Measurements from ENCODE around the gene CALM1.

Gene CALM1

DNA sequence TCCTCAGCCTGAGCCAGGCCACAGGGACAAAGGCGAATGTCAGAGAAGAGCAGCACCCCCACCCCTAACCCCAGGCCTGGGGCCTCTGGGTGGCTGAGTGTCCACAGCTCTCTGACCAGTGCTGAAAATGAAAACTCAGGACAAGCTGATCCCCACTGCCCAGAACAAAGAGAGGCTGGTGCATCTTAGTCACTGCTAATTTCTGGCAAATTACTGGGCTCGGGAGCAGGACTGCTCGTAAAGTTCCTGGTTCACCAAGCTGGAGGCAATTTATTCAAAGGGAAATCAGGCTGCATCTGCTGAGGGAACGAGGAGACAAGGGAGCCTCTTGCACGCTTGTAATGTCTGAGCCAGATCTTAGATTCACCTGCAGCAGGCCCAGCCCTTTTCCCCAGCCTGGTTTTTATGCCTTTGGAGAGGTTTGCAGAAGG, 43.2 kb downstream of the CALM1 start:
- TF ChIP-seq, protein P1, sequence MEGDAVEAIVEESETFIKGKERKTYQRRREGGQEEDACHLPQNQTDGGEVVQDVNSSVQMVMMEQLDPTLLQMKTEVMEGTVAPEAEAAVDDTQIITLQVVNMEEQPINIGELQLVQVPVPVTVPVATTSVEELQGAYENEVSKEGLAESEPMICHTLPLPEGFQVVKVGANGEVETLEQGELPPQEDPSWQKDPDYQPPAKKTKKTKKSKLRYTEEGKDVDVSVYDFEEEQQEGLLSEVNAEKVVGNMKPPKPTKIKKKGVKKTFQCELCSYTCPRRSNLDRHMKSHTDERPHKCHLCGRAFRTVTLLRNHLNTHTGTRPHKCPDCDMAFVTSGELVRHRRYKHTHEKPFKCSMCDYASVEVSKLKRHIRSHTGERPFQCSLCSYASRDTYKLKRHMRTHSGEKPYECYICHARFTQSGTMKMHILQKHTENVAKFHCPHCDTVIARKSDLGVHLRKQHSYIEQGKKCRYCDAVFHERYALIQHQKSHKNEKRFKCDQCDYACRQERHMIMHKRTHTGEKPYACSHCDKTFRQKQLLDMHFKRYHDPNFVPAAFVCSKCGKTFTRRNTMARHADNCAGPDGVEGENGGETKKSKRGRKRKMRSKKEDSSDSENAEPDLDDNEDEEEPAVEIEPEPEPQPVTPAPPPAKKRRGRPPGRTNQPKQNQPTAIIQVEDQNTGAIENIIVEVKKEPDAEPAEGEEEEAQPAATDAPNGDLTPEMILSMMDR (IDR thresholded peaks at IDR 0.05), result no peak

- TF ChIP-seq, protein P1 (IDR thresholded peaks at IDR 0.05), result no peak
These were observed 43.8 kb downstream of the CALM1 start for GRCh38 chr14:90440592-90440991.

DNA sequence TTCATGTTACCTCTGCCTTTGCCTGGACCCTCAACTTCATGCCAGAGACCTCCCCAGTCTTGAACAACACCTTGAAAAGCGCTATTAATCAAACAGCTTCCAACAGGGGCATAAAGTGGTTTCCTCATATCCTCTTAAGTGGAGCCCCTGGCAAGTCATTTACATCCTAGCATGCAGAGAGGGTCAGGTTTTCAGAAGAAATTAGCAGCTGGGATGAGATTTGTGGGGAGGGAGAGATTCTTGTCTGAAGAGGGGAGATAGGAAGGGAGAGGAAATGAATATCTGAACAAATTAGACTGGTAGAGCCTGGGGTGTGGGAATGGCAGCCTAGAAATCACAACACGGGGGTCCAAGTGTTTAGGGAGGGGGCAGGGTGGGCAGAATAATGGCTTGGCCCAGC, 45.6 kb downstream of the CALM1 start:
- TF ChIP-seq, protein P1 (IDR thresholded peaks at IDR 0.05), result no peak

GRCh38 chr14:90443161-90444076, 46.6 kb downstream of the CALM1 start:
- TF ChIP-seq, protein P1 (IDR thresholded peaks at IDR 0.05), result no peak

DNA sequence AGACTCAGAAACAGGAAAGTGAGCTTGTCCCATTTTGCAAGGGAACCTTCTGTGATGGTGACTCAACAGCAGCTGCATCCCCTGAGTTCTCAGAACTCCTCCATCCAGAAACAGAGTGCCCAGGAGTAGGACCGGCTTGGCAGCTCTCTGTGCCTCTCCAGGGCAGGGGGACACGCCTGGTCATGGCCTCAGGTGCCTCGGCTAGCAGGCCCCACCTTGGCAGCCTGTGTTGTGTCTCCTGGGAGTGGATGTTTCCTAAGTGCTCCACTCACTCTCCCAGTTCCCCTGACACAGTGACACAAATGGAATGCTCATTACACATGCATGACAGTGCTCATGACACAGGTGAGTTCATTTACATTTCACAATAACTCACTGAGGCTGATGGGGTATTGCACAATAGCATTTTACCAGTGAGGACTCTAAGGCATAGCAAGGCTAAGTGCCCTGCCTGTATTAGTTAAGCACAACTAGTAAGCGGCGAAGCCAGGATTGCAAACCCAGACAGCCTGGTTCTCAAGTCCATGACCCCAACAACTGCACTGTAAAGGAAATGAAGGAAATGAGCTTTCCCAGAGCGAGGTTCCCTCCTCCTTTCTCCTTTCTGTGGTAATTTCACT, 47.4 kb downstream of the CALM1 start:
- TF ChIP-seq, protein P1 (IDR thresholded peaks at IDR 0.05), result no peak

DNA sequence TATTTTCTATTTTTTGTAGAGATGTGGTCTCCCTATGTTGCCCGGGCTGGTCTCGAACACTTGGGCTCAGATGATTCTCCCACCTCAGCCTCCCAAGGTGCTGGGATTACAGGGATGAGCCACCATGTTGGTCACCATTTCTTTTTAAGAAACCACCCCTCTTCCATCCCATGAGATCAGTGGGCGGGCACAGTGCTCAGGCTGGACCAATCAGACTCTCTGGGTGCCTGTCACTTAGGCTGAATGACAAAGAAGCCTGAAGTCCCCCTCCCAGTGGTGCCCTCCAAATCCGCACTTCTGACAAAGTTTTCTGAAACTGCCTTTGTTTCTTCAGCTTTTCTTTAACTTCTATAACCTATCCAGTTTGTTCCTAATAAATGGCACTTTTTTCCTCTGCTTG, 48.2 kb downstream of the CALM1 start:
- TF ChIP-seq, protein P1 (IDR thresholded peaks at IDR 0.05), result no peak

GRCh38 chr14:90446405-90446804, 49.6 kb downstream of the CALM1 start:
- TF ChIP-seq, protein P1 (IDR thresholded peaks at IDR 0.05), result no peak
